SIG-M5 treated with dmso at 0.1 percent for 504 hours (cell line): ENCODE results near the gene SLC49A3.
A peak's percentile ranks its signal among the peaks of the same experiment; 100 is the strongest.
"Not testable (repeated sequence)": the region's sequence is repeated elsewhere in the genome, so short reads cannot be mapped to it uniquely, and the experiment has no call there.

Source experiments
- DNase-seq: peaks from one replicate; lab custom pipeline; 2025; ENCODE audit not compliant: unreplicated experiment; lab: John Stamatoyannopoulos, UW

Gene SLC49A3

GRCh38 chr4:722169-722725 is 33.3 kb upstream of the SLC49A3 start:
- DNase-seq = no peak

DNA sequence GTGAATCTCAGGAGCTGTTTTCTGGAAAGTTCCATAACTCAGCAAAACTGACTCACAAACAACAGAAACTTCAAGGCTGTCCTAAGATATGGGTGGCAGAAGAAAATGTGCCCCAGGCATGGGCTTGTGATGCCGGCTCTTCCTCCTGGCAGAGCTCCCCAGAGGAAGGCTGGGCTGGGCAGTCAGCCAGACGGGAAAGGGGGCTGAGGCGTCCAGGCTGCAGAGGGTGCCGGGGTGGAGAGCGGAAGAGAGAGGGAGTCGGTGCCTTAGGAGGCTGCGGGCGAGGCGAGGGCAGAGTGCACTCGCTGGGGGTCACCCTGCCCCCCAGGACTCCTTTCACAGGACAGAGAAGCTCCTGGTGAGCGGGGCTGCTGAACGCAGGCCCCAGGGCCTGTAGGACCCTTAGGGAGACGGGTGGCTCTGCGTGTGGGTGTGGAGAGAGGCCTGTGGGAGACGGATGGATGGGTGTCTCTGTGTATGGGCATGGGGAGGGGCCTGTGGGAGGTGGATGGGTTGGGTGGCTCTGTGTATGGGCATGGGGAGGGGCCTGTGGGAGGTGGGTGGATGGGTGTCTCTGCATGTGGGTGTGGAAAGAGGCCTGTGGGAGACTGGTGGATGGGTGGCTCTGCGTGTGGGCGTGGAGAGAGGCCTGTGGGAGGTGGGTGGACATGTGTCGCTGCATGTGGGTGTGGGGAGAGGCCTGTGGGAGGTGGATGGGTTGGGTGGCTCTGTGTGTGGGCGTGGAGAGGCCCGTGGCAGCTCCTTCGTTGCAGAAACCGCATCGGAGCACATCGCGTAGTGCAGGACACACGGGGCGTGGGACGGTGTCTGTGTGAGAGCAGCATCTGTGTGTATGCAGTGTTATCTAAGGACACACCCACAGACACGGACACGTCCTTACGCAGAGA is 32.6 kb upstream of the SLC49A3 start:
- DNase-seq = no peak

GRCh38 chr4:720111-720860 is 31.3 kb upstream of the SLC49A3 start:
- DNase-seq = no peak

DNA sequence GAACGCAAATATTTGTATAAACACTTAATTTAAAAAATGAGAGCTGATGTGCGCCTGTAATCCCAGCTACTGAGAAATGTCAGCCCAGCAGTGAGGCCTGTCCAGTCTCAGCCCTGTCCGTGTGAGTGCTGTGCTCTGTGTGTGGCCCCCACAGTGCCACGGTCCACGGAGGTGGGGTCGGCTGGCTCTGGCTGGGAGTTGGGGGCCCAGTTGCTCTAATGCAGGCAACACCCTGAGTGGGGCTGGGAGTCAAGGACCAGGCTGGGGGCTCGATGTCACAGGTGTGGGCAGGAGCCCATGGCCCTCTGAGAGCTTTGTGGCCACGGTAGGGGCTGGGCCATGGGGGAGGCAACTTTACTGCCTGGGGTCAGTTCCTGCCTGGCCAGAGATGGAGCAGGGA is 29.5 kb upstream of the SLC49A3 start:
- DNase-seq = no peak

DNA sequence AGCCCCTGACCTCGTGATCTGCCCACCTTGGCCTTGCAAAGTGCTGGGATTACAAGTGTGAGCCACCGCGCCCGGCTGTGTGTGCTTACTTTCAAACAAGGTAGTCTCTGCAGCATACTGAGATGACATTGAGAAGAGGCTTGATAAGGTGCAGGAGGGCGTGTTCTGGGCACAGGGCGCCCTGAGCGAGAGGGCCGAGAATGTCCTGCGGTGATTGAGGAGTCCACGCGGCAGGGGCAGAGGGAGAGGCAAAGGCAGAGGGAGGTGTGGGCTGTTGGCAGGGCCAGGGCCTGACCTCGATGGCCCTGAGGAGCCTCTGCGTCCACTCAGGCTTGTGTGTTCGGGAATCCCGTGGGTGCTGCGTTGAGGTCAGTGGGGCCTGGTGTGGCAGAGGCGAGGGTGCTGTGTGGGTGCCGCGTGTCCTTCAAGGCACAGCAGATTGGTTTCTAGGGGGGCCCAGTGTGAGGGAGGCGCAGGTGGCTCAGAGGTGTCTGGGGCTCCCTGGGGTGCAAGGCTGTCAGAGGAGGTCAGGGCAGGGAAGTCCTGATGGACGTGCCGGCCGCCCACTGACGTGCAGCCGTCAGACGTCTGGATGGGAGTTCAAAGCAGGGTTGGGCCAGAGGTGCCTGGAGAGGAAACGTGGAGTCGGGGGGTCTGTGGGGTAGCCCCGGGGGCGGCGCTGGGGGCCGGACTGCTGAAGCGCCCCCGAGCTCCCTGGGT is 28.8 kb upstream of the SLC49A3 start:
- no peak for DNase-seq

GRCh38 chr4:714087-714486 is 25.1 kb upstream of the SLC49A3 start:
- DNase-seq = no peak

DNA sequence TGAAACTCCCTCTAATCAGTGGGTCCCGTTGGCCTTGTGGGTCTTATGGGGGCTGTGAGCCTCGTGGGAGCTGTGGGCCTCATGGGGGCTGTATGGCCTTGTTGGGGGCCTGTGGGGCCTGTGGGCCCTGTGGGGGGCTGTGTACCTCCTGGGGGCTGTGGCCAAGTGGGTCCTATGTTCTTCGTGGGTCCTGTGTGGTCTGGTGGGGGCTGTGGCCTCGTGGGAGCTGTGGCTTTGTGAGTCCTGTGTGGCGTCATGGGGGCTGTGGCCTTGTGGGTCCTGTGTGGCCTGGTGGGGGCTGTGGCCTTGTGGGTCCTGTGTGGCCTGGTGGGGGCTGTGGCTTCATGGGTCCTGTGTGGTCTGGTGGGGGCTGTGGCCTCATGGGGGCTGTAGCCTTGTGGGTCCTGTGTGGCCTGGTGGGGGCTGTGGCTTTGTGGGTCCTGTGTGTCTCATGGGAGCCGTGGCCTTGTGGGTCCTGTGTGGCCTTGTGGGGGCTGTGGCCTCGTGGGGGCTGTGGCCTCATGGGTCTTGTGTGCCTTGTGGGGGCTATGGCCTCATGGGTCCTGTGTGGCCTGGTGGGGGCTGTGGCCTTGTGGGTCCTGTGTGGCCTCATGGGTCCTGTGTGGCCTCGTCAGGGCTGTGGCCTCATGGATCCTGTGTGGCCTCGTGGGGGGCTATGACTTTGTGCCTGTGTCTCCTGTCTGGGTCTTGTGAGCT is 24.1 kb upstream of the SLC49A3 start:
- no peak for DNase-seq

- no peak for DNase-seq
Measured at GRCh38 chr4:712093-712492, 23.1 kb upstream of the SLC49A3 start.

DNA sequence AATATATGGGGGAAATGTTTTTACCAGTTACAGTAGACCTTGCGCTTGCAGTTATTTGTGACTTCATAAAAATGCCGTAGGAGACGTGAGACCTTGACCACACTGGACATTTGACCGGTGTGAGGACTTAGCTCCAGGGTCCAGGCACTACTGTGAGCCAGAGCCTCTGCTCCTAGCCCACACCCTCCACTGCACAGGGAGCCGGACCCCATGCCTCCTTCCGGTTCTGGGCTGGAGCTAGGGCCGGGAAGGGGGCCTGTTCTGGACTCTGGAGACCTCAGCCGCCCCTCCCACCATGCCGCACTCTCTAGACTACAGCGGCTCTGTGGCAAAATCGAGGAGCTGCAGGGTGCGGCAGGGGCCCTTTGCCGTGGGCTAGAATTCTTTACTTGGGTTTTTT is 22.0 kb upstream of the SLC49A3 start:
- no peak for DNase-seq

- no peak for DNase-seq
Measured at GRCh38 chr4:710116-710515, 21.2 kb upstream of the SLC49A3 start.

DNA sequence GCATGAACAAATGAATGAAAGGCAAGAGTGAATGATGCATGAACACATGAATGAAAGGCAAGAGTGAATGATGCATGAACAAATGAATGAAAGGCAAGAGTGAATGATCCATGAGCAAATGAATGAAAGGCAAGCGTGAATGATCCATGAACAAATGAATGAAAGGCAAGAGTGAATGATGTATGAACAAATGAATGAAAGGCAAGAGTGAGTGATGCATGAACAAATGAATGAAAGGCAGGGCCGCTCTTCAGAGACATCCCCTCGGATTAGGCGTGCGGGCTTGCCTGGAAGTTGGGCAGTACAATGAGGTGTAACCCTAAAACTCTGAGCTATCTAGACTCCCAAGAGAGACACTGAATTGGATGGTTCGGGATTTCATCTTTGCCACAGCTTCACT is 20.4 kb upstream of the SLC49A3 start:
- no peak for DNase-seq

GRCh38 chr4:708631-708933 is 19.6 kb upstream of the SLC49A3 start:
- DNase-seq = no peak

DNA sequence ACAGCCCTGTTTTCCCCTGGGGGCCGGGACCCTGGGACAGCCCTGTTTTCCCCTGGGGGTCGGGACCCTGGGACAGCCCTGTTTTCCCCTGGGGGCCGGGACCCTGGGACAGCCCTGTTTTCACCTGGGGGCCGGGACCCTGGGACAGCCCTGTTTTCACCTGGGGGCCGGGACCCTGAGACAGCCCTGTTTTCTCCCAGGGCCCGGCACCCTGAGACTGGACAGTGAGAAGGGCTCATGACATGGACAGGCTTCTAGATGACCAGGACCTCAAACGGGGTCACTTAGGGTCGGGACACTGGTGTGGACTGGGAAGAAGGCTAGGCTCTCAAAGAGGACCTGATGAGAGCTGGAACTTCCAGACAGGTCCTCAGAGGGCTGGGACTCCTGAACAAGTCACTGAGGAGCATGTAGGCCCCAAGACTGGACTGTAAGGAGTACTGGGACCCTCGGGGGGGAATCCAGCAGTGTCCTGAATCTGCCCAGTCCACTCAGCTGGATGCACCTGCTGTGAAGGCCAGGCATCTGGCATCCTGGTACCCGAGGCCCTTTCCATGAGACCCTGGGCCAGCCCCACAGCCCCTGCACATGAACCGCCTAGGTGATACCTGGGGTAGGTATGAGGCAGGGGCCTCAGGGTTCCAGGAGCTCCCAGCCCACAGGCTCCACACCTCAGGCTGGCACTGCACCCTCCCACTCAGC is 19.1 kb upstream of the SLC49A3 start:
- DNase-seq = no peak

DNA sequence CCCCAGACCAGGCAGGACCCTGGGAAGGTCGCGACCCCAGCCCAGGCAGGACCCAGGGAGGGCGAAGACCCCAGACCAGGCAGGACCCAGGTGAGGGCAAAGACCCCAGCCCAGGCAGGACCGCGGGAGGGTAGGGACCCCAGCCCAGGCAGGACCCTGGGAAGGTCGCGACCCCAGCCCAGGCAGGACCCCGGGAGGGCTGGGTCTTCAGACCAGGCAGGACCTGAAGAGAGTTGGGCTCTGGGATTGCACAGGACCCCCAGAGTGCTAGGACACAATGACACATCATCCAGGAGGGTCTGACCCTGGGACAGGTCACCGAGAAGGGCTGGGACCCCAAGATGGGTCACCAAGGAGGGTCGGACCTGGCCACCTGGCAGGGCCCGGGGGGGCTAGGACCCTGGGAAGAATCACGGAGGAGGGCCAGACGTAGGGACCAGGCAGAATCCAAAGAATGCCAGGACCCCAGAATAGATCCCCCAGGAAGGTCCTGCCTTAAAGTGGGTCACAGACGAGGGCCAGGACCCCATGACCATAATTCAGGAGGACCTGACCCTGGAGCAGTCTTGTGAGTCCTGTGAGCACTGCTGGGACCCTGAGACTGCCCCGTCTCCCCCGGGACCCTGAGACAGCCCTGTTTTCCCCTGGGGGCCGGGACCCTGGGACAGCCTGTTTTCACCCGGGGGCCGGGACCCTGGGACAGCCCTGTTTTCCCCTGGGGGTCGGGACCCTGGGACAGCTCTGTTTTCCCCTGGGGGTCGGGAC is 18.1 kb upstream of the SLC49A3 start:
- DNase-seq = no peak

- not testable (repeated sequence) for DNase-seq
Measured at GRCh38 chr4:706083-706633, 17.2 kb upstream of the SLC49A3 start.

DNA sequence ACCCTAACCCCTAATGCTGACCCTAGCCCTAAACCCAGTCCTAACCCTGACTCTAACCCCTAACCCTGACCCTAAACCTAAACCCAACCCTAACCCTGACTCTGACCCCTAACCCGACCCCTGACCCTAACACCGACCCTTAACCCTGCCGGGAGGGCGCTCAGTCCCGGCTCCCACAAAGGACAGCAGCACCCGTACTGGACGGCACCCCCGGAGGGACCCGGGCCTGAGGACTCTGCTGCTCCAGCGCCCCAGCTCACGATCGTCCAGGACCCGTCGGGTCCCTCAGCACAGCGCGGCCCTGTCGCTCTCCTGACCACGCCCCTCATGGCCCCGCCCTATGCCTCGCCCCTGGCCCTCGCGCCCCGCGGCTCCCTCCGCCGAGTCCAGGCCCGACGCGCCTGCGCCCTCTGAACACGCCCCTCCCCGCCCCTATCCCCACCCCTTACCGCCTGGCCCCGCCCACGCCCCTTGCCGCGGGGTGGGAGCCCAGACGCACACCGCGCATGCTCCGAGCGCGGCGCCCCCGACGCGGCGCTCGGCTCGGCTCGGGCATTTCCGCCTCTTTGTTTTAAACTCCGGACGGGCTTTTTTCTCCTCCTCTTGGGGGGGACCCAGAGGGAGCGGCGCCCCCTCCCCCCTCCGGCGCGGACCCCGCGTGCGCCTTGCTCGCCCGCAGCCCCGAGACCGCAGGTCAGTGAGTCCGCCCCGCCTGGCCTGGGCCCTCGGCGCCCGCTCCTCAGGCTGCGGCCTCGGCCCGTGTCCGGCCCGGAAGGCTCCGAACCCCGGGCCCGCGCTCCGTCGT is 16.5 kb upstream of the SLC49A3 start, which contains the start of gene PCGF3:
PCGF3 (plus strand) TSS at position 555 of the 805 bp plus-strand sequence. CDS start 27,849 bp downstream, outside the sequence.
- DNase-seq = peak; percentile 86

- no peak for DNase-seq
Measured at GRCh38 chr4:704971-705277, 16.0 kb upstream of the SLC49A3 start.

- no peak for DNase-seq
Measured at GRCh38 chr4:704198-704891, 15.4 kb upstream of the SLC49A3 start.
